PC-9 (cell line): Measurements from ENCODE around the gene USE1.

Experiments used
- EZH2 ChIP-seq: fragments of 200-600 bp; sonication (generic); IDR thresholded peaks from 2 replicates; pipeline ENCODE4 v1.8.0; 2017; ENCODE audit warnings: antibody characterized with exemption, low read depth
- TF ChIP-seq, protein P1 (sequence below): fragments of 200-600 bp; sonication (generic); conservative IDR thresholded peaks from 2 replicates; pipeline ENCODE4 v1.6.1; 2017; ENCODE audit warnings: mixed run types, antibody characterized with exemption, mild to moderate bottlenecking, moderate library complexity

DNA sequence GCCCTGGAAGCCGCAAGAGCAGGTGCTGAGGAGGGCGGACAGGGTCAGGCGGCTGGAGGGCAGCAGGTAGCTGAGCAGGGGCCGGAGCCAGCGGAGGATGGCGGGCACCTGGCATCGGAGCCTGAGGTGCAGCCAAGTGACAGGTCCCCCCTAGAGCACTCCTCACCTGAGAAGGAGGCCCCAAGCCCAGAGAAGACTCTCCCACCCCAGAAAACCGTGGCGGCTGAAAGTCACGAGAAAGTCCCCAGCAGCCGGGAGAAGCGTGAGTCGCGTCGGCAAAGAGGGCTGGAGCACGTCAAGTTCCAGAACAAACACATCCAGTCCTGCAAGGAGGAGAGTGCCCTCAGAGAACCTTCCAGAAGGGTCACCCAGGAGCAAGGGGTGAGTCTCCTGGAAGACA, 20.5 kb upstream of the USE1 start:
- TF ChIP-seq, protein P1, sequence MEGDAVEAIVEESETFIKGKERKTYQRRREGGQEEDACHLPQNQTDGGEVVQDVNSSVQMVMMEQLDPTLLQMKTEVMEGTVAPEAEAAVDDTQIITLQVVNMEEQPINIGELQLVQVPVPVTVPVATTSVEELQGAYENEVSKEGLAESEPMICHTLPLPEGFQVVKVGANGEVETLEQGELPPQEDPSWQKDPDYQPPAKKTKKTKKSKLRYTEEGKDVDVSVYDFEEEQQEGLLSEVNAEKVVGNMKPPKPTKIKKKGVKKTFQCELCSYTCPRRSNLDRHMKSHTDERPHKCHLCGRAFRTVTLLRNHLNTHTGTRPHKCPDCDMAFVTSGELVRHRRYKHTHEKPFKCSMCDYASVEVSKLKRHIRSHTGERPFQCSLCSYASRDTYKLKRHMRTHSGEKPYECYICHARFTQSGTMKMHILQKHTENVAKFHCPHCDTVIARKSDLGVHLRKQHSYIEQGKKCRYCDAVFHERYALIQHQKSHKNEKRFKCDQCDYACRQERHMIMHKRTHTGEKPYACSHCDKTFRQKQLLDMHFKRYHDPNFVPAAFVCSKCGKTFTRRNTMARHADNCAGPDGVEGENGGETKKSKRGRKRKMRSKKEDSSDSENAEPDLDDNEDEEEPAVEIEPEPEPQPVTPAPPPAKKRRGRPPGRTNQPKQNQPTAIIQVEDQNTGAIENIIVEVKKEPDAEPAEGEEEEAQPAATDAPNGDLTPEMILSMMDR, result no peak
- TF ChIP-seq EZH2, result no peak
